Prostate gland (tissue), 2 donors: Measurements from ENCODE around the gene WDFY4.

Experiments used
- POLR2A ChIP-seq: fragments of 450-650 bp; IDR thresholded peaks from one replicate; pipeline ENCODE4 v1.6.1; 2016; ENCODE audit warnings: antibody characterized with exemption, mild to moderate bottlenecking
- POLR2AphosphoS5 ChIP-seq: sonication (generic); formaldehyde crosslinking; IDR thresholded peaks from one replicate; pipeline ENCODE4 v1.6.1; 2017; ENCODE audit warnings: antibody characterized with exemption
- TF ChIP-seq, protein P1 (sequence below), 4 experiments: fragments of 200-600 bp in 2 of 4; fragments of 450-650 bp in 2 of 4; sonication (generic) in 2 of 4; IDR thresholded peaks; 1 replicate in 3 of 4; 2 replicates in 1 of 4; pipeline ENCODE4 v1.5.1; 2016 to 2019; ENCODE audit warnings: antibody characterized with exemption in 4 of 4, mild to moderate bottlenecking in 2 of 4, moderate library complexity in 2 of 4

DNA sequence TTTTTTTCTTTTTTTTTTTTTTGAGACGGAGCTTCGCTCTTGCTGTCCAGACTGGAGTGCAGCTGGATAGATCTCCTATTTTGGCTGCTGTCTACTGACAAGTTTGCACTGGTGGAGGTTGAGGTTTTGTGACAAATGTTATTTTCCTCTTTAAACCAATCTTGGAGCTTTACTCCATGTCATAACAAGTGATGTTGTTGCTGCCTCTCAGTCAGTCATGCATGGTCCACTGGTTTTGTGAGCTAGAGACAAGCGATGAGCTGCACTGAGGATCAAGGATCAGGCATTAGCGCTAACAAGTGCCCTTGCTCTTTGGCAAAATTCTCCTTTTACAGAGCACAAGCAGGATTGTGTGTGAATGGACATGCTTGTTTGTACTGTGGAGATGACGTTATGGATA, 805 bp upstream of the WDFY4 start:
- TF ChIP-seq, protein P1, sequence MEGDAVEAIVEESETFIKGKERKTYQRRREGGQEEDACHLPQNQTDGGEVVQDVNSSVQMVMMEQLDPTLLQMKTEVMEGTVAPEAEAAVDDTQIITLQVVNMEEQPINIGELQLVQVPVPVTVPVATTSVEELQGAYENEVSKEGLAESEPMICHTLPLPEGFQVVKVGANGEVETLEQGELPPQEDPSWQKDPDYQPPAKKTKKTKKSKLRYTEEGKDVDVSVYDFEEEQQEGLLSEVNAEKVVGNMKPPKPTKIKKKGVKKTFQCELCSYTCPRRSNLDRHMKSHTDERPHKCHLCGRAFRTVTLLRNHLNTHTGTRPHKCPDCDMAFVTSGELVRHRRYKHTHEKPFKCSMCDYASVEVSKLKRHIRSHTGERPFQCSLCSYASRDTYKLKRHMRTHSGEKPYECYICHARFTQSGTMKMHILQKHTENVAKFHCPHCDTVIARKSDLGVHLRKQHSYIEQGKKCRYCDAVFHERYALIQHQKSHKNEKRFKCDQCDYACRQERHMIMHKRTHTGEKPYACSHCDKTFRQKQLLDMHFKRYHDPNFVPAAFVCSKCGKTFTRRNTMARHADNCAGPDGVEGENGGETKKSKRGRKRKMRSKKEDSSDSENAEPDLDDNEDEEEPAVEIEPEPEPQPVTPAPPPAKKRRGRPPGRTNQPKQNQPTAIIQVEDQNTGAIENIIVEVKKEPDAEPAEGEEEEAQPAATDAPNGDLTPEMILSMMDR (IDR thresholded peaks at IDR 0.05), result no peak
- no peak for TF ChIP-seq POLR2AphosphoS5
- TF ChIP-seq POLR2A, result no peak
